ENCODE measurements around the gene TBC1D22A.

Gene TBC1D22A

DNA sequence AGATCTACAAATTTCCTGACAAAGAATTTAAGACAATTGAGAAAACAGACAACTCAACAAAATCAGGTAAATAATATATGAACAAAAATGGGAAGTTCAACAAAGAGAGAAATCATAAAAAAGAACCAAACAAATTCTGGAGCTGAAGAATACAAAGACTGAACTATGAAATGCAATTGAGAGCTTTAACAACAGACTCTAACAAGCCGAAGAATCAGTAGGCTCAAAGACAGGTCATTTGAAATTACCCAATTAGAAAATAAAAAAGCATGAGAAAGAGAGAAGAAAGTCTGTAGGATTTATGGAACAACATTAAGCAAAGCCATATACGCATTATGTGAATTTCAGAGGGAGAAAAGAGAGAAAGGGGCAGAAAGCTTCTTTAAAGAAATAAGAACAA, 72.8 kb downstream of the TBC1D22A start:
- DNase-seq (no peak), ATAC-seq (no peak)

DNA sequence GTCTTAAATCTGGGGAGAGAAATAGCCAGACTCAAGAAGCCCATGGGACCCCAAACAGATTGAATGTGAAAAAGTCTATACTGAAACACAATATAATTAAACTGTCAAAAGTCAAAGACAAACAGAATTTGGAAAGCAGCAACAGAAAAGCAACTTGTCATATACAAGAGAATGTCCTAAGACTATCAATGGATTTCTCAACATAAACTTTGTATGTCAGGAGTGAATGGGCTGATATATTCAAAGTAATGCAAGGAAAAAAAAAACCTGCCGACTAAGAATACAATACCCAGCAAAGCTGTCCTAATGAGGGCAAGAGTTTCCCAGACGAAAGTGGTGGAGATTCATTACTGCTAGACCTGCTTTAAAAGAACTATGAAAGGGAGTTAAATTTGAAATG, 73.2 kb downstream of the TBC1D22A start:
- DNase-seq (no peak), ATAC-seq (no peak)

DNA sequence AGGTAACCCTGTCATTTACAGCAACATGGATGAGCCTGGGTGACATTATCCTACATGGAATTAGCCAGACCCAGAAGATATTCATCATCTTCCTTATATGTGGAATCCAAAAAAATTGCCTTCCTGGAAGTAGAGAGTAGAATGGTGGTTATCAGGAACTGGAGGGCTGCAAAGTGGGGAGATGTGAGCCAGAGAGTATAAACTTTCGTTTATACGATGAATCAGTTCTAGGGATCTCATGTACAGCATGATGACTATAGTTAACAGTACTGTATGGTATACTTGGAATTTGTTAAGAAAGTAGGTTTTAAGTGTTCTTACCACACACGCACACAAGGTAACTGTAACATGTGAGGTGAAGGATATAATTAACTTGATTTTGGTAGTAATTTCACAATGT, 79.1 kb downstream of the TBC1D22A start:
- ATAC-seq (no peak), DNase-seq (no peak)

DNA sequence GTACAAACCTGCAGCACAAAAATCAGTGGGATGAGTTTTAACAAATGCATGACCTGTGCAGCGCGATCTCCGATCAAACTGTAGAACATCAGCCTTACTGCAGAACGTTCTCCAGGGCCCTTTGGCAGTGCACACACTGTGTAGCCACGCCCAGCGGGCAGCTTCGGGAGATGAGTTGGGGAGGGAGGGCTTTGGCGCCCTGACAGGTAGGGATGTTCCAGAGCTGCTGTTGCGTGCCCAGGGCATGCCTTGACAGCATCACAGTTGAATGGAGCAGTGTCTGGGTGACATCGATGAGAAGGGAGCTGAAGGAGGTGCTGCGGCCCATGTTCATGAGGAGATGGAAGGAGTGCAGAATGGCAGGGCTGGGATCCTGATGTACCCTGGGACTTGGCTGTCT, 80.2 kb downstream of the TBC1D22A start:
- DNase-seq, result no peak
- ATAC-seq, result no peak

DNA sequence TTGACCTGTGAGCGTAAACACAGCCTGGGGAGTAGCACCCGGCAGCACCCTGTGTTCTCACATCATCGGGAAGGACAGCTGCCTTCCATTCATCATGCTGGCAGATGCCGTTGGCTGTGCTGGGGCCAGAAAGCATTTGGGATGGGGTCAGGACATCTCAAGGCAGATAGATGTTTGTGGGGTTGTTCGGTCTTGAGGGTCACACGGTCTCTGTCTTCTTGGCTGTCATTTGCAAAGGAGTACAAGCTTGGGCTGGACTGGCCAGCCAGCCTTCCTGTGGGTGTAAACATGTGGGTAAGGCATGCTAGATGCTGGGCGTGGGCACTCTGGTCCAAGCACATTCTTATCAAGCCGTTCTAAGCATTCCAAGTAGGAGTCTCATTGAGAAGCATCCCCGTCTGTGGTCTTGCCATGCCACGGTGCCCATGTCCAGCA, 81.4 kb downstream of the TBC1D22A start:
- no peak for DNase-seq

DNA sequence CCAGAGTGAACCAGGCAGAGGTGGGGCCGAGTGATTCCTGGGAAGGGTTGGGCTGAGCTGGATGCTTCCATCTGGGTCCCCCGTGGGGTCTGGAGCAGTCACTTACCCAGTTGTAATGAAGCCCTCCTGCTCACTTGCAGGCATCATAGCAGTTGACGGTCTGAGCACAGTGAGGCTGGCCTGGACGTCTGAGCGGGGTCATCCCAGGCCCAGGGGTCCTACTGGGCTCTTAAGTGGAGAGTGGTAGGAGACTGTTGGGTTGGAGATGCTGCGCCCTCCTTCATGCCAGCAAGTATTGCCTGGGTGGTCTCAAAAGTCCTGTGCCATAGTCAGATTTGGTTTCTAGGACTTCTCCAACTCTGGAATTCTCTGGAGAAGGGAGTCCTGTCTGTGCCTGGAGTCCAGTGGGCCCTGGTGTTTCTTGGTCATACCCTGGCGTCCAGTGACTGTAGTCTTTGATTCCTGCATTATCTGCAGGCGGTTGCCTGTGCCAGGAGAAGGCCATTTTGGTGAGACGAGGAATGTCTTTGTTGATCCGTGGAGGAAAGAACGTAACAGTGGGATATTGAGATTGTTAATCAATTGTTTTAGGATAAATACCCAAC, 82.3 kb downstream of the TBC1D22A start:
- ATAC-seq (no peak), DNase-seq (no peak)

More for the DNA sequence above, 81.4 kb downstream of the TBC1D22A start:
- ATAC-seq, result no peak

DNA sequence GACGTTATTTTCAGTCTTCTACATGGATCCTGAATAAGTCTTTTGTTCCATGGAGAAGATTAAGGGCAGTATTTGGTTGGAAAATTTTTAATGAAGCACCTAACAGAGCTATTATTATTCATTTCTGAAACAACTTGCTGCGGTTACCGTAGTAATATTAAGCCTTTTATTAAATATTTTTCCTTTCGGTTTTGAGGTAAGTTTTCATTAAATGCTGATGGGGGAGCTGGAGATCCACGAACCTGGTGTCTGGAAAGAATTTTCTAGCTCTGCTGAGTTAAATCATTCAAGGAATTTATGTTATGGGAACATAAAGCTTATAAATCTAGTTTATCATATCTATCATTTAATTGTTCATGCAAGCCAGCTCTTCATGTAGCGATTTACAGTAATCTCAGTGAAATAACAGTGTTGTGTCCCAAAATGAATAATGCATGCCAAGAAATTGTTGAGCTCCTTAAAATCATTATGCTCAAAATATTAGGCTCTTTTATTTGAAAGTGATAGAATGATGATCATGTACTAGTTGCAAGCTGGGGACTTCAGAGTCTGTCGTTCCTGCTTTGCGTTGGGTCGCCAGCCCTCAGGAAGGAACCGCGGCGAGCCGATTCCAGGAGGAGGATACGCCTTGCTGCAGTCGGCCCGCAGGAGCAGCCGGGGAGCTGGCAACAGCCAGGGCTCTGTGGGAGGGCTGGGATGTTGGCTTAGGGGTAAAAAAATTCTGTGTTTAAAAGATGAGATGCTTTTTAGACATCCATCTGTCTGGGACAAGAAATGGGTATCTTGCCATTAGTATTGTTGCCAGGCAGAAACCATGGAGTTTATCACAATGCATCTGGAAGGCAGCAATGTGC, 83.1 kb downstream of the TBC1D22A start:
- DNase-seq (no peak), ATAC-seq (no peak)

DNA sequence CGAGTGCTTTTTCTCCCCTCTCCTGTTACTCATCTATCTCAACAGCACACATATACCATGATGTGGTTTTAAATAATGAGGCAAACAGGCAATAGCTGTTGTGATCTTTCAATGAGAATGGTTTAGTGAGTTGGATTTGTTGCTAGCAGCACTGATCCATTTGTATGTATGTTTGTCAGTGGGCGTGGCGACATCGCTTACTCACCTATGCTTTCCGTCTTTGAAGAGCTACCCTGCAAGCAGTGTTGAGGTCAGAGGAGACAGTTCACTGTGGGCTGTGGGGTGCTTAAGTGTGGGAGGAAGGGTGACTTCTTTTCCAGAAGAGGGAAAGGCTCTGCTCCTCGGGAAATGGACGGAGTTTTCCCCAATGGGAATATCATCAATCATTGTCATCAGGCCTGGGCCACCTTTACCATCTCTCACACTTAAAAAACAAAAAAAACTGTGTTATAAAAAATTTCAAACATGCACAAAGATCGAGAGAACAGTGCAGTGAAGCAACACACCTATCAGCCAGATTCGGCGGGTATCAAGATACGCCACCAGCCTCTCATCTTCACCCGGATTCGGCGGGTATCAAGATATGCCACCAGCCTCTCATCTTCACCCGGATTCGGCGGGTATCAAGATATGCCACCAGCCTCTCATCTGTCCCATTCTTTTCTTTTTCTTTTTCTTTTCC, 83.8 kb downstream of the TBC1D22A start:
- DNase-seq, result peak; percentile 21
- ATAC-seq, result no peak

DNA sequence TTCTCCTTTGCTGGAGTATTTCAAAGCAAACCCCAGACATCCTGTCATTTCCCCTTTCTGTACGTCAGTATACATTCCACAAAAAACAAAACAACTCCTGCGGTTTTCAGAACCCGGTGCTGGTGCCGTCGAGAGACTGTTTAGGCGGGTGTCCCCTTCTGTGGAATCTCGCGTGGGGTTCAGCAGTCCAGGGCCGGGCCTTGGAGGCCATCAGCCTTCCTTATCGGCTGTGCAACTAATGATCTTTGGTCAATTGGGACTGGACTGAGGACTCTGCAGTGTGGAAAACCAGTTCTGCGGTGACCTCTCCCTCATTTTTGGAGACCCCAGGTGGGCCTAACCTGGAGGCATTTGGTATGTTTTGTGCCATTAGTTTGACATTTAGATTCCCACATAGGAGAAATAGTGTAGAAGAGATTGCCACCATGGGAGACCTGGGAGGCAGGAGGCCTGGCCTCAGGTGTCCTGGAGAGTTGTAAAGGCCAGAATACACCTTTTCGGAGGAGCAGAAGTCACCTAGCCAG, 84.4 kb downstream of the TBC1D22A start:
- no peak for DNase-seq
- ATAC-seq, result no peak

DNA sequence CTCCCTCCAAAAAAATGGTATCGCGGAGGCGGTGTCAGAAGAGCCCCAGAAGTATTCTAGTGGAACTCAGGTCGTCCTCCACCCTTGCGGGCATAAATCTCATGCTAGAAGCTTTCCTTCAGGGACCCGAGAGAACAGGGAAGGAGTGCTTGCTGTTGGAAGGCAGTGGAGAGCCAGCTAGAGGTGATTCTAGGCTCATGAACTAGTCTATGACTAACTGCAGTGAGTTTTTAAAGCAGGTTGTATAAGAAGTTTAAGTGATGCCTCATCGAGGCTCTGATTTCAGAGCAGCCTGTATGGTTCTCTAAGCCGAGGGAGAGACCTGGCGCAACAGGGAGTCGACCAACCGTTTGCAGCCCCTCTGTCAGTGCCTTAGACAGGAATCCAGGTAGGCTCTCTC, 85.7 kb downstream of the TBC1D22A start:
- DNase-seq (no peak), ATAC-seq (no peak)

DNA sequence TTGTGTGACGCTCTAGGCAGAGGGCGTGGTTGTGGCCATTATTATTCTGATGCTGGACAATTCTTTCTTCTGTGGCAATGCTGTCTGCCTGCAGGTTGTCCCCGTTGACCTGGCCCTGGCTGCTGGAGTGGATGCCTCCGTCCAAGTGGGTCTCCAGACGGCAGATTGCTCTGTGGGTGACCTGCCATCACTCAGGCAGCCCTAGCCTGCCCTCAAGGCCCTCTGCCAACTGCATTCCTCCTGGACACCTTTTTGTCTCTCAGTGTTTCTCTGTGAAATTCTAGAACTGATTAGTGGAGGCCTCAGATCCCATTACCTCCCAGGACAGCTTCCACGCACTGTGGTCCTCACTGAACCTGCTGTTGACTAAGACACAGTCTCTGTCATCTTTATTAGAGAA, 86.7 kb downstream of the TBC1D22A start:
- ATAC-seq (no peak), DNase-seq (no peak)

DNA sequence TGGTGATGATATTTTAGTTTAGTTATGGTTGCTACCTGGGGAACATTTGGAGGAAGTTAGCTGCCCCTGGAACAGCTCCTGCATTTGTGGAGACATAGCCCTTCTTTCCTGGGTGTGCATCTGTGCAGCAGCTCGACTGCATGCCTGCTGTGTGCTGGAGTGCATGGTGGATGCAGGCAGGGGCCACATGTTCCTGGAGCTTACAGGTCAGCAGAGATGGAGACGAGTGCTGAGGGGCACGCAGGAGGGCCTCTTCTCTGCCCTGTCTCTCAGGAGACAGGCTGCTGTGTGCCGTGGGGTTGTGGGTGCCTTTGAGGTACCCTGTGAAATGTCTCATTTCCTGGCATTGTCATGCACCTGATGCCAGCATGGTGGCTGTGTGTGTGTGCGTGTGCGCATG, 87.5 kb downstream of the TBC1D22A start:
- ATAC-seq (no peak), DNase-seq (no peak)

DNA sequence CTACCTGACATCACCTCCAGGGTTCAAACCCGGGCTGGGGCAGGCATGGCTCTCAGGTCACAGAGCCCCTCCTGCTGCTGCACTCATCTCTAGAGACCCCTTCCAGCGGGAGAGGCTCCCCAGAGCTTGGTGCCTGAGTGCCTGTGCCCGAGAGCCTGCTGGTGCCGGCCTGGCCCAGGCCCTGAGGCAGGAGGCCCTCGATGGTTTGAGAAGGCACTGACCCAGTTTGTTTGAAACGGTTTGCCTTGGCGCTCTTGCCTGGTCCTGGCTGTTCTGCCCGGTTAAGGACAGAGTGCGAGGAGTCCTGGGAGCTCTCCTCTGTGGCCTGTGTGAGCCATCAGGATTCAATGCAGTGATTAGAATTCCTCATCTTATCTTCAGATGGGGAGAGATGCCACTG, 88.9 kb downstream of the TBC1D22A start:
- DNase-seq (no peak), ATAC-seq (no peak)

DNA sequence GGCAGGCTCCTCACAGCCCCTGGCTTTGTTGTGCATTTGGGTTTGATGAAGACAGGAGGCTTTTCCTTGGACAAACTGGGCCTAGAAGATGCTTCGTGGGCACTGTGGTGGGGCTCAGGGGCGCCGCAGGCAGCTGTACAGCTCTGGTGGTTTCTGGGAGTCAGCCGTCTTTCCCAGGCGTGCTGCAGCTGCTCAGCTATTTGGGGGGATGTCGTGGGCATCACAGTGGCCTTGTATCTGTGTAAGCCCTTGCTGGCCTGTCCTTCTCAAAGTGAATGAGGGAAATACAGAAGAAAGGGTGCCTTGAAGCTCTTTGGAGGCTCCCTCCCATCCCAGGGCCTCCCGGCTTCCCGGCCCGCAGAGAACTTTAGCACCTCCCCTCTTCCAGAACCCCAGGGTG, 89.5 kb downstream of the TBC1D22A start:
- no peak for ATAC-seq

DNA sequence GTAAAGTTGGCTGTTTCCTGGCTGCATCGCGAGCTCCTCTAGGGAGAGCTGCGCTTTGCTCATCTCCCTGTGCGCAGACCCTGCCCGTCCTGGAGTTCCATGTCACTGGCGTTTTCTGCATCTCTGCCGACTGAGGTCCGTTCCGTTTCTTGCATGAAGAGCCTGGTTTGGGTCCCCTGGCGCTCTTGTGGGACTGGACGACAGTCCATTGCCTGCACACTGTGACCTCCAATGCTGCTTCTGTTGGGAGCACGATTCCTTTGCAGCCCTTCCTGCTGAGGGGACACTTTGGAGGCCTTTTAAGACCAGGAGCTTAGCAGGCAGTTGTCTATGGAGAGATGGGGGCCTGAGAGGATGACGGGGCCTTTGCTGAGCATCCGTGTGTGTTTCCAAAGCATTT, 90.3 kb downstream of the TBC1D22A start:
- DNase-seq (no peak), ATAC-seq (no peak)

More for the DNA sequence above, 89.5 kb downstream of the TBC1D22A start:
- DNase-seq, result no peak

DNA sequence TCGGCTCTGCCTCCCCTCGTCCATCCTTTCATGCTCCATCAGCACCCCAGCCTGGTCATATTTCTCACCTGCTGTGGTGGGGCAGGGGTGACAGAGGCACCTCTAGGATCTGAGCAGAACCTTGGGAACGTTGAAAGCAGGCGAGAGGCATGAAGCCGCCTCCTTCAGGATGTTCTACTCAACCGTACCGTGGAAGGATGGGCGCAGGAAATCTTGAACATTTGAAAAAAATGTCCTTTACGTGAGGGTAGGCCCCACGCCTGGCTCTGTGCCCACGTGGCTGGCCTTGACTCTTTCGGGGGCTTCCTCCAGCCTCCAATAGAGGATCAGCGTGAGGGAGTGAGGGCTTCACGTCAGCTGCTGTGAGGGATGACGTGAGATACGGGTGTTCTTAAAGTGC, 90.7 kb downstream of the TBC1D22A start:
- DNase-seq (no peak), ATAC-seq (no peak)

DNA sequence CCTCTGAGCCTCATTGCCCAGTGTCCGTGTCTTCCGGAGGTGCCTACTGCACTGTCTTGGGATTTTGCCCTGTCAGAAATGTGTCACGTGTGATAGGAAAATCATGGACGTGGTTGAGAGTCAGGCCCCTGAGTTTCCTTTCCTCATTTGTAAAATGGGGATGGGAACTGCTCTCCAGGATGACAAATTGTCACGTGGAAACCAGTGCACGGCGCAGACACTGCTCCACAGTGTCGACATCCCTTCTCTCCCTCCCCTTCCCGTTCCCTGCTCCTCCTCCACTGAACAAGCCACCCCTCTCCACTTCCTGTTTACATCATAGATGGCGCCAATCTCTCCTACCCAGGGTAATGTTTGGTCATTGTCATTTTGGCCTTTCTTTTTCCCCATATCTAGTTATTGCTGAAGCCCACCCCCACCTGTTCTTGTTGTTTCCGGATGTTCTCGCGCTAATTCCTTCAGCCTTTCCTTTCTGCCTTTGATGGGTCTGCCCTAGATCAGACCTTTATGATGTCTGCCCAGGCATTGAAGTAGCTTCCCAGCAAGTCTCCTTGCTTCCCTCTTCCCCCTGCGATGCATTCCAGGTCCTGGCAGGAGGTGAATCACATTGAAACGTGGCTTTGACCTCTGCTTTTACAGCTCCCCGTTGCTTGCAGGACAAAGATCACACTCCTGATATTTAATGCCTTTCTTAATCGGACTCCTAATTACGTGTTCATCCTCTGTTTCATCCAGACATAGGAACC, 91.8 kb downstream of the TBC1D22A start:
- ATAC-seq (no peak), DNase-seq (no peak)

DNA sequence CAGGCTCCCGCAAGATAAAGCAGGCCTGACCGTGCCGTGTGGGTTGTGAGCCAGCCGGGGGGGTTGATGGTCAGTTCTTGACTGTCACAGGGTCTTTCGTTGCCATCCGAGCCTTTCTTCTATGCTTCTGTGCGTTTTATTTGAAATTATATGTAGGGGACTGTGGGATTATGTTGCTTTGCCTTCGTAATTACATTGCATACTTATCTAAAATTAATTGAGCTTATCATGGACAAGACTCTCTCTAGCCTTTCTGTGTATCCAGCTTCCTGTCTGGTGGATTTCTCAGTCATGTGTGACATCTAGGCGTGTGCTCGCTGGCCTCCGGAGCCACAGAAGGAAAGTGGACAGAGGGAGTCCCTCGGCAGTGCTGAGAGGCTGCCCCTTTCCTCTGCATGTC, 93.2 kb downstream of the TBC1D22A start:
- DNase-seq (no peak), ATAC-seq (no peak)

DNA sequence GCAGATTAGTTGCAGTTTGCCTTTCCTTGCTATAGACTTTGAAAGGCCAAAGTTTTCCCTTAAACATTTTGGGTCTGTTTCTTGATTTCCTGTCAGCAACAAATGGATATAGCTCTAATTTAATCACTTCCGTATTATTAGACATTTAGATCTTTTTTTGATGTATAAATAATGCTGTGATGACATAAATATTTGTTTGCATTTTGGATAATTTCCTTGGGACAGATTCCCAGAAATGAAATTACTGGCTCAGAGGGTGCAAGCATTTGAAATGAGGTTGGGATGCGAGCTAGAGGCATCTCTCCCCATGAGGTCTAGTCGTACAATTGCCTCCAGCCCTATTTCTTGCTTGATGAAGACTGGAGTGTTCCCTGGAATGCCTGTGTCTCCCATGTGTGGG, 94.2 kb downstream of the TBC1D22A start:
- ATAC-seq, result no peak

DNA sequence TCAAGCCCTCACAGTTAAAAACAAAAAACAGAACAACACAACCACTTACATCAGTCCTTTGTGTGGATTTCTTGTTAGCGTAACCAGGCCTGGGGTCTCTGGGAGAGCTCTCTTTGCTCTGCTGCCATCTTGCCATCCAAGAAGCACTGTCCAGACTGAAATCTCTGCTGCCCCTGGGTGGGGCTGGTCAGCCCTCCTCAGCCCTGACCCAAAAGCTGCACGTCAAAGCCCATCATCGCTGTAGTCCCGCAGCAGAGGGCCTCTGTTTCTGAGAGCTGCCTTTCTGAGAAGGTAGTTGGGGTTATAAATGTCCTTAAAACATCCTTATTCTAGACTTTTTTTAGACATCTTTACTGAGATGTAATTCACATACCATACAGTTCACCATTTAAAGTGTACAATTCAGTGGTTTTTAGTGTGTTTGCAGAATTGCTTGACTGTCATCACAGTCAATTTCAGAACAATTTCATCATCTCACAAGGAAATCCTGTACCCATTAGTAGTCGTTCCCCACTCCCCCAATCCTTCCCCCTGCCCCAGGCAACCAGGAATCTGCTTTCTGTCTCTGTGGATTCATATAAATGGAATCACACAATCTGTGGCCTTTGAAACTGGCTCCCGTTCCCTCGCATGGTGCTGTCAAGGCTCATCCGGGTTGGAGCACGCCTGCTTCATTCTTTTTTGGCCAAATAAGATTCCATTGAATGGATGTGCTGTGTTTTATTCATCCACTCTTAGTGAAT, 94.9 kb downstream of the TBC1D22A start:
- DNase-seq, result no peak
- no peak for ATAC-seq

More for the DNA sequence above, 94.2 kb downstream of the TBC1D22A start:
- DNase-seq, result no peak

DNA sequence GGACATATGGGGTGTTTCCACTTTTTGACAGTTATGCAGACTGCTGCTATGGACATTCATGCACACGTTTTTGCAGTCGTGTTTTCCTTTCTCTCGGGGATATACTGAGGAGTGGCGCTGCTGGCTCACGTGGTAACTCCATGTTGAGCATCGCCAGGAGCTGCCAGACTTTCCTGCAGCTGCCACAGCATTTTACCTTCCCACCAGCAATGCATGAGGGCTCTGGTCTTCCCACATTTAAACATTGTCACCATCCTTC, 95.4 kb downstream of the TBC1D22A start:
- no peak for ATAC-seq
- DNase-seq, result no peak
